Skin epidermis (tissue), 12 donors: ENCODE data around the gene XPNPEP3.
"Not testable (repeated sequence)": the region's sequence is repeated elsewhere in the genome, so short reads cannot be mapped to it uniquely, and the experiment has no call there.

Experiments
- H3K27ac ChIP-seq, 21 experiments: fragments of 200-600 bp; sonication (generic) in 11 of 21; one replicate each; pipeline ENCODE4 v1.5.0; 2020; ENCODE audit warnings: mild to moderate bottlenecking in 3 of 21, inconsistent platforms in 2 of 21, moderate library complexity in 2 of 21
- H3K4me3 ChIP-seq, 7 experiments: fragments of 200-600 bp; sonication (generic) in 2 of 7; one replicate each; pipeline ENCODE4 v1.5.0; 2020; ENCODE audit warnings: inconsistent platforms in 2 of 7, mild to moderate bottlenecking in 2 of 7, moderate library complexity in 1 of 7

XPNPEP3 gene

DNA sequence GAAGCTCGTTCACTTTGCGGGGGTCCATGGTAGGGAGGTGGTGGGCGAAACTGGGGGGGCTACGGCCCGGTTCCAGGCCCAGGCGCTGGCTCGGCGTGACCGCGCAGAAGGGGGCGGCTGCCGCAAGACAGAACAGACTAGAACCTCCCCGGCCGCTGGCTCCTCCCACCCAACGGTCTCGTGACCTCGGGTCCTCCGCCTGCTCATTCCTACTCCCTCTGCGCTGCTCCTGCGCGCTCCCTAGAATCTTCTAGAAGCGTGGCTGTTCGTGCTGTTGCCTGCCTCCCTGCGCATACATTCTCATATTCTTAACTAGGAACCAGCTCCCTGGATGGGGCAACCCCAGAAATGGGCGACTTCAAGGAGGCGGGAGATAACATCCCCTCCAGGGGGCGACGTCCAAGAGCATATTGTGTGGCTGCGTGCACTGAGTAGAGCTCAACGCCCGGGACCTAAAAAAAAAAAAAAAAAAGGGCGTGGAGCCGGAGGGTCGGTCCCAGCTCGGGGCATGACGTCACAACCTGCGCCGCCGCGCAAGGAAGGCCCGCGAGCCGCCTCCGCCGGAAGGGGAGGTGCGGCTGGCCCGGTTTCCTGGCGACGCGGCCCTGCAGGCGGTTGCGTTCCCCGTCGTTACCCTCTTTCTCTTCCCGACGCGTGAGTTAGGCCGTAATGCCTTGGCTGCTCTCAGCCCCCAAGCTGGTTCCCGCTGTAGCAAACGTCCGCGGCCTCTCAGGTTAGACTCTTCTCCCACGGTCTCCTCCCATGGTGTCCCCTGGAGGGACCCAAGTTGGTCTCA lies at the start of gene XPNPEP3, which contains the start of gene ST13:
Gene XPNPEP3, plus strand, starts transcription at position 636 of the 796 bp plus-strand sequence. Its CDS starts 34 bp downstream, at position 670.
Gene ST13, minus strand, starts transcription at position 127 of the 796 bp plus-strand sequence. Its CDS starts 99 bp downstream, at position 28.
- Histone ChIP-seq H3K4me3 (peak within 1 kb of the TSS; percentile 68 to 96 (median 85)), H3K27ac (peak within 1 kb of the TSS; percentile 79 to 99 (median 97))

DNA sequence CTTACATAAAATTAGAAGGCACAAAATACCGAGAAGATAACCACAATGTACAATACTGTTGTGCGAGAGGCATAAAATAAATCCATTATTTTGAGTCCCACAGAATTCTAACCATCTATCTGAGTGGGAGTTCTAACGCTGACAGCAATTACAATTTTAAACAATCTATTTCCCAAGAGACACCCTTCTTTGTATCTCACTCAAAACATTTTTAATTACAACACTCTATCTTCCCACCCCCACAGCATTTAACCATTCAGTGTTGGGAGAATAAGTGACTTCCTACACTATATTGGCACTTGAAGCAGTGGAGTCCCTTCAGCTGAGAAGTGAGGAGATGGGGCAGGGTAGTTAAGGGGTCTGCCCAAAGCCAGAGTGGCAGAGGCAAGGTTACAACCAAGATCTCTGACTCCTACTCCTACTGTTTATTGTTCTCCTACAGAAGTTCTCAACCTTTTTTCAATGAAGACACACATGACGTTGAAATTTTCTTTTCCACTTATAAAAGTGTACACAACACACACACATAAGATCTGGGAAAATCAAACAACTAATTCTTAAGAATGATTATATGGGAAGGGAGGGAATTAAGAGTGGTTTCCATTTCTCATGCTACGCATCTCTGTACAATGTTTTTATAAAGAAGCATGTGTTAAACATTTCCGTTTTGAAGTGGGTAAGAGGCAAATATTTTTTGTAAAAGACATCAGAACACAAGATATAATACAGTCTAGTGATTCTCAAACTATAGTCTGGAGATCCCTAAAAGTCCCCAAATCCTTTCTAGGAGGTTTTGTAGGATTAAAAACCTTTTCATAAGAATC lies 48.7 kb upstream of the XPNPEP3 start:
- Histone ChIP-seq H3K4me3 (no peak overlapping the region), H3K27ac (no peak overlapping the region)

DNA sequence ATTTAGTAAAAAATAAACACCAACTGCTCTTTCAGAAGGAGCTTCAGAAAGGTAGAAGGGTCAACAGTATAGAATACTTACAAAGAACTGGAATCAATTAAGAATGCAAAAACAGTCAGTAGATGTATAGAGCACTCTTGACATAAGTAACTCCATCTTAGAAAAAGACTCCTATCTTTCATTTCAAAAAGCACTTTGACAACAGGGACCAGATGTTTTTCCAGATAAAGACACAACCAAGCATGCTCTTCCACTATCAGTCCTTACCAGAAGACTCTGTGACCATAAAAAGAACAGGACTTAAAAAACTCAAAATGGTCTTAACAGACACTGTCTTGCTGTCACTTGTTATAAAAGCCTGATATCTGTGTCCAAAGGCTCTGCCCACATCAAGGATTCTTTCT lies 43.0 kb upstream of the XPNPEP3 start:
- H3K4me3 ChIP-seq: no peak overlapping the region
- H3K27ac ChIP-seq: no peak overlapping the region

DNA sequence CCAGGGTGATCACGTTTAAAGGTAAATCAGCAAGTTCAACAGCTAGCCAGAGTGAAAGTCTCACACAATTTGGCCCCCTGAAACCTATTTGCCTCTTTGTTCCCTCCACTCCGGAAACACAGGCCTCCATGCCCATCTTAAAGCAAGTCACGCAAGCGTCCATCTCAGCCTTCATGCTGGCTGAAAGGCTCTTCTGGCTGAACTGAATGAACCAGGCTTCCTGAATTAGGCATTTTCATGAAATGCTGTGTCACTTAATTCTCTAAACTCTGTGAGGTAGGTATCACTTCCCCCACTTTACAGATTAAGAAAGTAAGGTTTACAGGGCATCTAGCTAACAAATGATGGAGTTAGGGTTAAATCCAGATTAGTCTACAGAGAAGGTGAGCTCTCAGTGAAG lies 39.2 kb upstream of the XPNPEP3 start:
- H3K4me3 ChIP-seq: no peak overlapping the region
- peak overlapping the region in 1 of 21 experiments; percentile 83 for H3K27ac ChIP-seq

DNA sequence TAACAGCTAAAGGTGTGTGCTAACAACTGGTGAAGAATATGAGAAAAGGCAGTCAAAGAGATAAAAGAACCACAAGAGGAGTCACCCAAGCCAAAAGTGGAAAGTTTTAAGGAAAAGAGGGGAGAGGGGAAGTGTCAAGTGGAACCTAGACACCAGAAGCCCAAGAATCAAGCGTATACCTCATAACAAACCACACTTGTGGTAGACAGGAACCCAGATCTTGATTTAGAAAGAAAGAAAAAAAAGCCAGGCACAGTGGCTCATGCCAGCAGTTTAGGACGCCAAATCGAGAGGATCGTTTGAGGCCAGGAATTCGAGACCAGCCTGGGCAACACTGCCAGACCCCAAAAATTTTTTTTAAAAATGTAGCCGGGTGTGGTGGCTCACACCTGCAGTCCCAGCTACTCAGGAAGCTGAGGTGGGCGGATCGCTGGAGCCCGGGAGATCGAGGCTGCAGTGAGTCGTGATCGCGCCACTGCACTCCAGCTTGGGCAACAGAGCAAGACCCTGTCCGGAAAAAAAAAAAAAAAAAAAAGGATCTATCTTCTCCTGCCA lies 38.7 kb upstream of the XPNPEP3 start:
- Histone ChIP-seq H3K4me3 (peak overlapping the region; percentile 59 to 96 (median 81)), H3K27ac (peak overlapping the region in 10 of 21 experiments; percentile 51 to 90 (median 81))

DNA sequence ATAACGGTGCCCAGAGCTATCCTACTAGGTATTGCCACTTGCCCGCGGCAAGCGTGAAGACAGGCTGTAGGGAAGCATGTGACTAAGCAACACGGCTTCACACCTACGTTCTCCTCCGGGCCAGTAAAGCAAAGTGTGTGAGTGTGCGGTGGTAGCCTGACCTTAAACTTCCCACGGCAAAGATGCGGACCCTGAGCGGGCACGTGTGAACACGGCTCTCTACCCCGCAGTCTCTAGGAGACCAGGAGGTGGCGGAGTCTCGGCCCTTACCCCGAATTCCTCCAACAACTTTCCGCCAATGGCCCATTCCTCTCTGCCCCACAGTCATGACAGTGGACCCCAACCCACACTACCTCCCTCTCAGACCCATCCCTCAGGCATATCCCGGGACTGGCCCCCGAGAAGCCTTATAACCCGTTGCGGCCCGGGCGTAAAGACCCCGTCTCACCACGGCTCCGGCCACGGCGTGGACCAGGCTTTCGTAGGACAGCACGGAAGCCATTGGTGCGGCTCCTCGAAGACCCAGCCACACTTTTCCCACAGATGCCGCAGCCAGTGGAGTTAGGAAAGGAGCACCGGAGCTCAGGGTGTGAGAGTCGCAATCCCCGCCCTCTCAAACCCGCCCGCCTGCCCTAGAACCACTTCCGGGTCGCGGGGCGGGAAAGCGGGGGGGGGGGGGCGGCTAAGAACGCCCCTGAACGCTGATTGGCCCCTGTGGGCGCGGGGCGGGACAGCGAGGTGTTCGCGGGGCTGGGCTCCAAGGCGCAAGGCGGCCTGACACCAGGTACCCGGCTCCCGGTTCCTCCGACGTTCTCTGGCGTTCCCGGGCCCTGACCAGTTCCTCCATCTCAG lies 38.0 kb upstream of the XPNPEP3 start, which contains the start of gene SLC25A17:
Gene SLC25A17, minus strand, starts transcription at position 600 of the 852 bp plus-strand sequence. Its CDS starts 98 bp downstream, at position 502.
- peak within 1 kb of the TSS; percentile 59 to 96 (median 81) for H3K4me3 ChIP-seq
- H3K27ac ChIP-seq: peak within 1 kb of the TSS in 20 of 21 experiments; percentile 51 to 90 (median 82)

DNA sequence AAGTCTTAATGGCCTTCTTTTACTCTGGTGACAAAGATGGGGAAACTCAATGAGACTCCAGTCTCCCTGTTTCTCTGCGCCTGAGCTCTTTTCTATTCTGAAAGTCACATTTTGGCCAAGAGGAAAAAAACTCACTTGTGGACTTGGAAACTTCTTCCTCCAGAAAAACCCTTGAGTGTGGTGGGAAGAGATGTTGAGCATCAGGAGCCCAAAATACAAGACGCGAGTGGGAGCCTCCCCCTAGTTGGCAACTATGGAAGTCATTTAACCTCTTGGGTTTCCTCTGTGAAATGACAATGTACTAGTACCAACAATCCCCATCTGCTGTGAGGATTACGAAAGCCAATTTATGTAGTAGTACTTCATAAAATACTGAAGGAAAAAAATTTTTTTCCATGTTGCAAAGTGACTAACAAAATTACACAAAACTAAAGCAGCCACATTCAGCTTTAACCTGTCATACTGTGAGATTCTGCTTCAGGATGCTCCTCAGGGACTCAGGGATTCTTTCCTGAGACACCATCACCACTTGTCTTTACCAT lies 37.3 kb upstream of the XPNPEP3 start:
- peak overlapping the region; percentile 59 to 96 (median 81) for H3K4me3 ChIP-seq

DNA sequence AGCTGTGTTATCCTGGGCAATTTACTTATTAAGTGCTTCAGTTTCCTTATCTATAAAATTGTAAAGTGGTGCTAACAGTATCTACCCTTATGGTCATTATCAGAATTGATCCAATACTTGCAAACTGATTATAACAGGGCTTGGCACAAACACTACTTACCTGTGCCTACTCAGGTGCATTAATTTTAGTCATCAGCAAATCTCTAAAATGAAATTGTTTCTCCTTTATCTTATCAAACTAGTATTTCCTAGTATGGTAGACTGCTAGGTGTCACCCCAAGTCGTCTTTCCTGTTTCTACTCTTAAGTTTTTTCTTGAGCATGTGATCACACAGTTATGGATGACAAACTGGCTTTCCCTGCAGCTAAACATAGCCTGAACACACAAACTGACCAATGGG lies 33.5 kb upstream of the XPNPEP3 start:
- Histone ChIP-seq H3K27ac (no peak overlapping the region), H3K4me3 (no peak overlapping the region)

More for the DNA sequence above, 37.3 kb upstream of the XPNPEP3 start:
- peak overlapping the region in 18 of 21 experiments; percentile 37 to 90 (median 82) for H3K27ac ChIP-seq

DNA sequence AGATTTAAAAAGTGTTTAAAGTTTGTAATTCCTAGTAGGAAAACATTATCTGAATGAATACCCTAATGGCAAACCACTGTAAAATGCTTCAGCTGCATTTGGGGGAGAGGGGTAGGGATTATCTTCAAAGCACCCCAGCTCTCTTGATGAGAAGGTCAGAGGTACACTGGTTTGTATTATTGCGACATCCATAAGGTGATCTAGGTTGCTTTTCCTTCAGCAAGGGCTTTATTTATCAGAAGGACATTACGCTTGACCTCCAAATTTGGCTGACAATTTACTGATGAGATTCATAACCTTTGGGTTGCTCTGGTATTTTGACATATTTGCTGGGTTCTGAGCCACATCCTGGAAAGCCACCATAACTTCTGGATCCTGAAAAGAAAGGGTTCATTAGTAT lies 30.7 kb upstream of the XPNPEP3 start:
- H3K27ac ChIP-seq, H3K4me3 ChIP-seq: not testable (repeated sequence)

DNA sequence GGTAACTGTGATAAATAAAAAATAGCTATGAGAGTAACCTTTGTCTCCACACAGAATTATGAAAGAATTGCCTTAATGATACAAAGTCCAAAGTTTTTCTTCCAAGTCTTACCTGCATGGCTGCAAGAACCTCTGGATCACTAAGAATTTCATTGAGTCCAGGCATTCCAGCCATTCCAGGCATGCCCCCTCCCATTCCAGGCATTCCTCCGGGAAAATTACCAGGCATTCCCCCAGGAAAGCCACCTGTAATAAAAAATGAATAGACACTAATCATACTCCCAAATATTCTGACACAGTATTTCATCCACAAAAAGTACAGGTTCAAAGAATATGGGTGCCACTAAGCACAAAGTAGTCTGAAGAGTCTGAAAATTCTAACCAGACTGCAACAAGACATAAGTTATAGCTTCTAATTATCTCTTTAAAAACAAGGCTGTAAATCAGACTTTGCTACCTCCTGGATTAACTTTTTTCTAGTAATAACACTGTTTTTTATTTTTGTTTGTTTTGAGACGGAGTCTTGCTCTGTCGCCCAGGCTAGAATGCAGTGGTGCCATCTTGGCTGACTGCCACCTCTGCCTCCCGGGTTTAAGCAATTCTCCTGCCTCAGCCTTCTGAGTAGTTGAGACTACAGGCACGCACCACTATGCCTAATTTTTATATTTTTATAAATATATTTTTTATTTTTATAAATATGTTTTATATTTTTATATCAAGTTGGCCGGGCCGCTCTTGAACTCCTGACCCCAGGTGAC lies 29.8 kb upstream of the XPNPEP3 start:
- H3K4me3 ChIP-seq: no peak overlapping the region
- no peak overlapping the region for H3K27ac ChIP-seq

DNA sequence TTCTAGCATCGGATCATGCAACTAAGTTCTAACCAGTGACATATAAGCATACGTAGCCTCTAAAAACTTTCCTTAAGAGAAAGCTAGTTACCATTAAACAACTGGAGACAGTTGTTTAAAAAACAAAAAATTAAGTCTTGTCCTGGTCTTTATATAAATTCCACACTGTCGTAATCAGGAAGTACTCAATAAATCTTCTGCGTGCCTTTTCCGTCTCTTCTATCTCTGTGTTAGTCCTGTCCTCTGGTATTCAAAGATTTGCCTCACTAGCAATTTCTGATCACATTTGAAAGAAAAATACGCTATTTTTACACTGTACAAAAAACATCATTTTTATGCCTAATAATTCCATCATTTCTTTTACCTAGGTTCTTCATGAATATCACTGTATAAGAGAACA lies 27.8 kb upstream of the XPNPEP3 start:
- no peak overlapping the region for H3K4me3 ChIP-seq
- no peak overlapping the region for H3K27ac ChIP-seq

DNA sequence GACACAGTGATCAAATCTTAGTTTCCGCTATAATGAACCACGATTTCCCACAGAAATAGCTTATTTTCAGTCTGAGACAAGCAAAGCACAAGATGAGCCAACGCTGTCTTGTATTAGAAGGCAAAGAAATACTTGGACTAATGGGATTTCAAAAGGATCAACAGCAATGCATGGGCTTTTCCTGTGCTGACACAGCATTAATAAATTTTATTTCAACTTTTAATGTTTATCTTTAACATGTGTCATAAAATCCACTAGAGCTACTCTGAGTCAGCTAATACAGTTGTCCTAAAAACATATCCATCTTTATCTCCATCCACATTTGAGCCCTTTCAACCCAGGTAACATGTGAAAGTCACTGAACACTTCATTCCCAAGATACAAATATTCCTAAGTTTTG lies 22.3 kb upstream of the XPNPEP3 start:
- no peak overlapping the region for H3K27ac ChIP-seq
- H3K4me3 ChIP-seq: no peak overlapping the region

DNA sequence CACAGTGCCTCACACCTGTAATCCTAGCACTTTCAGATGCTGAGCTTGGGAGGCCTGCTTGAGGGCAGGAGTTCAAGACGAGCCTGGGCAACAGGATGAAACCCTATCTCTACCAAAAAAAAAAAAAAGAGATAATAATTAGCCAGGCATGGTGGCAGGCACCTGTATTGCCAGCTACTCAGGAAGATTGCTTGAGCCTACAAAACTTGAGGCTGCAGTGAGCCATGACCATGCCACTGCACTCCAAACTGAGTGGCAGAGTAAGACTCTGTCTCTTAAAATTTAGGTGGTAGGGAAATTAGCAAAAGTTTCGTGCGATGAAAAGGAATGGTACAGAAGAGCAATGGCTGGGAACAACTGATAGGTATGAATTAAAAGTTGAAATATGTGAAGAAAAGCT lies 18.5 kb upstream of the XPNPEP3 start:
- no peak overlapping the region for H3K4me3 ChIP-seq
- no peak overlapping the region for H3K27ac ChIP-seq

DNA sequence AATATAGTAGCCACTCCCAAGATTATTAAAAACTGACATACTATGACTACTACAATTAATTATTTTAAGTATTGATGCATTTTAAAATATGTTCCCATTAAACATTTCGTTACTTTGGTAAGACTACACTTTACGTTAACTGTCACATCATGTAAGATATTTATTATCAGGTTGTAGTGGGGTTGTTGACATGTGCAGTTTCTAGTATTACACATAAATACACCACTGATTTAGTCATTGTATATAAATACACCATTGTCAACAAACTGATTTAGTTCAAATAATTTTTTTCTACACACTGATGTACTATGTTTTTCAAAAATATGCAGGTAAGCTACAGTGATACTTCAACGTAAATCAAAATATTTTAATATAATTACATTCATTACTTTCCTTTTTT lies 12.0 kb upstream of the XPNPEP3 start:
- no peak overlapping the region for H3K27ac ChIP-seq
- no peak overlapping the region for H3K4me3 ChIP-seq

DNA sequence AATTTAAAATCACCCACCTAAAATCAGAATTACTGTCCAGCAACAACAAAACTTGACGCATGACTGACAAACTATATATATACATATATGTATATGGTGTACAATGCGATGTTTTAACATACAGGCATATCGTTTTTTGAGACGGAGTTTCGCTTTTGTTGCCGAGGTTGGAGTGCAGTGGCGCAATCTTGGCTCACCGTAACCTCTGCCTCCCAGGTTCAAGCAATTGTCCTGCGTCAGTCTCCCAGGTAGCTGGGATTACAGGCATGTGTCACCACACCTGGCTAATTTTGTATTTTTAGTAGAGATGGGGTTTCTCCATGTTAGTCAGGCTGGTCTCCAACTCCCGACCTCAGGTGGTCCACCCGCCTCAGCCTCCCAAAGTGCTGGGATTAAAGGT lies 11.1 kb upstream of the XPNPEP3 start:
- H3K27ac ChIP-seq, H3K4me3 ChIP-seq: not testable (repeated sequence)

DNA sequence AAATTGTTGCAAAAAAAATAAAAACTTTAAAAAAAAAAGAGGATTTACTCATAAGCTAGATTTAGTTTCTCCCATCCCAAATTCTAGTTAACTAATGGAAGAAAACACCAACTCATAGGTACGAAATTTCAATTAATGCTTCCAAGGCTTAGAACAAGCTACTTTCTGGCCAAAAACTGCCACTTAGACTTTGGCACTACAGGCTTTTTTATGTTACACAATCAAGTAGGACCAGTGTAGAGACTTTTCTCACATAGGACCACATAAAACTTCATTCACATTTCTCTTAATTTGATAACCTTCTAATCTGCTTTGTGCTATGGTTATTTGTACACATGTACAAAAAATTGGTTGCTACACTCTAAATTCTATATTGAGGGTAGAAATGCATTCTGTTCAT lies 3.6 kb upstream of the XPNPEP3 start:
- H3K27ac ChIP-seq: peak overlapping the region in 1 of 21 experiments; percentile 44

DNA sequence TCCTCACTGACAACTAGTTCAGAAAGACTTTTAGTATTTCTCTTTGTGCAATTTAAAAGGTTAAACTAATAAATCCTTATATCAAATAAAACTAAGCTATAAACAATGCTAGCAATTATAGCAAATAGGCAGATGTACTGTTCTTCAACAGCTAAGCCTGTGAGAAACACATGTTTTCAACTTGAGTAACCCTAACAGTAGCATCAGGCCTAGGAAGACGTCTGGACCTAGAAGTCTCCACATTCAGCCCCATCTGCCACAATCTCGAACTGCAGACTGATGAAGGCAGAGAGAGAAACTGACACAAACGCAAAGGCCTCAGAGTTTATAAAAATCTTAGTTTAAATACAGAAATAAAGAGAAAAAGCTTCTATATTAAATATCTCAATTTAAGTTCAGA lies 3.0 kb upstream of the XPNPEP3 start:
- H3K4me3 ChIP-seq: no peak overlapping the region
- peak overlapping the region in 5 of 21 experiments; percentile 8 to 98 (median 75) for H3K27ac ChIP-seq

More for the DNA sequence above, 3.6 kb upstream of the XPNPEP3 start:
- no peak overlapping the region for H3K4me3 ChIP-seq
